H9 (cell line): ENCODE data around the gene DOK6. TPM values are rescaled to one million over a fixed set of nuclear protein-coding genes. Genes with fewer than 3 reads are reported as not detected.

Source experiments
- DNase-seq: peaks from one replicate; pipeline ENCODE4 v3.0.0-alpha.2; 2017
- H2AFZ ChIP-seq: one replicate; pipeline ENCODE4 v1.6.1; 2013; ENCODE audit warnings: mild to moderate bottlenecking, low read length, control low read depth, moderate library complexity
- H2AK5ac ChIP-seq: 2 replicates; pipeline ENCODE4 v1.6.1; 2013; ENCODE audit warnings: low read length, control low read depth, mixed read lengths; ENCODE audit not compliant: insufficient read length
- H2BK120ac ChIP-seq: one replicate; pipeline ENCODE4 v1.6.1; 2013; ENCODE audit warnings: low read depth, mild to moderate bottlenecking, low read length, control low read depth, inconsistent platforms; ENCODE audit not compliant: poor library complexity, severe bottlenecking
- H2BK12ac ChIP-seq: 2 replicates; pipeline ENCODE4 v1.6.1; 2013; ENCODE audit warnings: low read length, control low read depth, mixed read lengths, low read depth; ENCODE audit not compliant: insufficient read length
- H2BK15ac ChIP-seq: 2 replicates; pipeline ENCODE4 v1.6.1; 2013; ENCODE audit warnings: low read depth, low read length, control low read depth
- H2BK20ac ChIP-seq: one replicate; pipeline ENCODE4 v1.6.1; 2013; ENCODE audit warnings: low read depth, mild to moderate bottlenecking, low read length, control low read depth, inconsistent platforms; ENCODE audit not compliant: poor library complexity, severe bottlenecking
- H2BK5ac ChIP-seq: 2 replicates; pipeline ENCODE4 v1.6.1; 2013; ENCODE audit warnings: low read length, control low read depth, mixed read lengths; ENCODE audit not compliant: insufficient read length
- H3K14ac ChIP-seq: 2 replicates; pipeline ENCODE4 v1.6.1; 2013; ENCODE audit warnings: low read length, control low read depth; ENCODE audit not compliant: insufficient read depth
- H3K18ac ChIP-seq: 2 replicates; pipeline ENCODE4 v1.6.1; 2013; ENCODE audit warnings: low read depth, mild to moderate bottlenecking, mixed read lengths, low read length, control low read depth; ENCODE audit not compliant: insufficient read length
- H3K23ac ChIP-seq: 2 replicates; pipeline ENCODE4 v1.6.1; 2013; ENCODE audit warnings: low read length, control low read depth, mixed read lengths, low read depth; ENCODE audit not compliant: insufficient read length
- H3K23me2 ChIP-seq: 2 replicates; pipeline ENCODE4 v1.6.1; 2013; ENCODE audit warnings: low read depth, mild to moderate bottlenecking, mixed read lengths, low read length, control low read depth; ENCODE audit not compliant: insufficient read length, poor library complexity, severe bottlenecking
- H3K27ac ChIP-seq: 2 replicates; pipeline ENCODE4 v1.5.1; 2013; ENCODE audit warnings: low read length, control low read depth, mixed read lengths, low read depth; ENCODE audit not compliant: insufficient read length
- H3K27me3 ChIP-seq: 2 replicates; pipeline ENCODE4 v1.6.1; 2013; ENCODE audit warnings: low read length, control low read depth, inconsistent platforms; ENCODE audit not compliant: insufficient read depth
- H3K4ac ChIP-seq: 2 replicates; pipeline ENCODE4 v1.6.1; 2013; ENCODE audit warnings: low read depth, mild to moderate bottlenecking, control low read depth, inconsistent platforms, low read length, moderate library complexity
- H3K4me1 ChIP-seq: 2 replicates; pipeline ENCODE4 v1.6.1; 2013; ENCODE audit warnings: low read length, control low read depth, inconsistent platforms; ENCODE audit not compliant: insufficient read depth
- H3K4me2 ChIP-seq: 2 replicates; pipeline ENCODE4 v1.6.1; 2013; ENCODE audit warnings: low read length, control low read depth, mixed read lengths; ENCODE audit not compliant: insufficient read length, insufficient read depth
- H3K56ac ChIP-seq: 2 replicates; pipeline ENCODE4 v1.6.1; 2013; ENCODE audit warnings: low read depth, mild to moderate bottlenecking, mixed read lengths, low read length, control low read depth; ENCODE audit not compliant: insufficient read length
- H3K79me1 ChIP-seq: 2 replicates; pipeline ENCODE4 v1.6.1; 2013; ENCODE audit warnings: low read depth, mild to moderate bottlenecking, moderate library complexity, low read length, control low read depth, inconsistent platforms; ENCODE audit not compliant: insufficient read depth, poor library complexity, severe bottlenecking
- H3K79me2 ChIP-seq: 2 replicates; pipeline ENCODE4 v1.6.1; 2013; ENCODE audit warnings: low read length, control low read depth, inconsistent platforms; ENCODE audit not compliant: insufficient read depth
- H3K9ac ChIP-seq: 2 replicates; pipeline ENCODE4 v1.6.1; 2013; ENCODE audit warnings: low read length, control low read depth, mixed read lengths; ENCODE audit not compliant: insufficient read length; ENCODE audit errors: extremely low read depth
- H3K9me3 ChIP-seq: one replicate; pipeline ENCODE4 v1.6.1; 2013; ENCODE audit warnings: low read depth, low read length, inconsistent platforms; ENCODE audit not compliant: control insufficient read depth
- H3T11ph ChIP-seq: one replicate; pipeline ENCODE4 v1.6.1; 2013; ENCODE audit warnings: mild to moderate bottlenecking, low read length, control low read depth, inconsistent platforms
- H4K20me1 ChIP-seq: one replicate; pipeline ENCODE4 v1.6.1; 2013; ENCODE audit not compliant: control insufficient read depth, insufficient read length, insufficient read depth
- H4K5ac ChIP-seq: 2 replicates; pipeline ENCODE4 v1.6.1; 2013; ENCODE audit warnings: low read depth, mild to moderate bottlenecking, mixed read lengths, low read length, control low read depth; ENCODE audit not compliant: insufficient read length
- H4K8ac ChIP-seq: replicated peaks from 2 replicates; pipeline ENCODE4 v1.6.1; 2013; ENCODE audit warnings: low read length, control low read depth, mixed read lengths, low read depth; ENCODE audit not compliant: insufficient read length
- H4K91ac ChIP-seq: 2 replicates; pipeline ENCODE4 v1.6.1; 2013; ENCODE audit warnings: low read depth, mild to moderate bottlenecking, moderate library complexity, mixed read lengths, low read length, control low read depth; ENCODE audit not compliant: insufficient read length
- H3K27ac Mint-ChIP-seq, 3 experiments: 2 replicates in 2 of 3; 3 replicates in 1 of 3; pipeline ENCODE4 v1.8.0; 2020 to 2021; ENCODE audit warnings: mixed read lengths in 3 of 3, mild to moderate bottlenecking in 1 of 3, moderate library complexity in 1 of 3
- H3K27me3 Mint-ChIP-seq: 2 replicates; pipeline ENCODE4 v1.8.0; 2021; ENCODE audit warnings: low read depth, mild to moderate bottlenecking, moderate library complexity, mixed read lengths
- H3K36me3 Mint-ChIP-seq, 3 experiments: 2 replicates in 2 of 3; 3 replicates in 1 of 3; pipeline ENCODE4 v1.8.0; 2020 to 2021; ENCODE audit warnings: low read depth in 3 of 3, mixed read lengths in 3 of 3; ENCODE audit not compliant: insufficient read depth in 1 of 3
- H3K4me1 Mint-ChIP-seq, 2 experiments: 2 replicates each; pipeline ENCODE4 v1.8.0; 2020; ENCODE audit warnings: mixed read lengths in 2 of 2
- H3K4me3 Mint-ChIP-seq, 2 experiments: 2 replicates in 1 of 2; 3 replicates in 1 of 2; pipeline ENCODE4 v1.8.0; 2020 to 2021; ENCODE audit warnings: mild to moderate bottlenecking in 2 of 2, mixed read lengths in 2 of 2, moderate library complexity in 1 of 2
- H3K9me3 Mint-ChIP-seq, 2 experiments: 2 replicates in 1 of 2; 3 replicates in 1 of 2; pipeline ENCODE4 v1.8.0; 2020; ENCODE audit warnings: mild to moderate bottlenecking in 2 of 2, mixed read lengths in 2 of 2, moderate library complexity in 1 of 2
- CTCF ChIP-seq: fragments of 200-600 bp; sonication (generic); conservative IDR thresholded peaks from 3 replicates; pipeline ENCODE4 v1.8.0; 2021; ENCODE audit warnings: antibody characterized with exemption, mild to moderate bottlenecking
- WGBS: extraction: QIAGEN DNeasy Blood & Tissue Kit; methylation state at CpG from one replicate; pipeline ENCODE4 v1.1.7; 2013; ENCODE audit warnings: missing lambda C conversion rate, low lambda C conversion rate, mixed read lengths; ENCODE audit not compliant: insufficient read length; ENCODE audit errors: extremely low coverage; 5-methylcytosine and 5-hydroxymethylcytosine counted together
- total RNA-seq: library from RNA; stranded (reverse); gene quantifications from 2 replicates; pipeline ENCODE4 v1.2.1, GENCODE V29; 2021

The DOK6 gene
- total RNA-seq, 1 experiment from 2014 or later: 0.20 TPM

DNA sequence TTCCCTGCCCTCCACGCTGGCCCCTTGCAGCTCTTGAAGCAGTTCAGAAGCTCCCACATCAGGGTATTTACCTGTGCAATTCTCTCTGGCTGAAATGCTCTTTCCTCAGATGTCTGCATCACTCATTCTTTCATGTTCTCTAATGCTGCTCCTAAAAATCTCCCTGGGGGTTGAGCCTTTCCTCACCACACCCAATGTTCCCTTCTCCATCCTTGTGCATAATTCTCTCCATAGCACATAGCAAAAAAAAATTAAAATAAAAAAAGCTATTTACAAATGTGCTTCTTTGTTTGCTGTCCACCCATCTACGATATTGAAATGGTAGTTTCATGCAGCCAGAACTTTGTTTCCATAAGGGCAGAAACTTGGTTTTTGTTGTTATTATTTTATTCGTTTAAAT, 155.5 kb downstream of the DOK6 start:
- H3K27me3 ChIP-seq: no peaks in the 10 kb centered on the region
- H2BK20ac ChIP-seq: no peak overlapping the region
- WGBS: no CpG with 5 or more reads among the region's 3 CpGs
- no peaks in the 10 kb centered on the region for H3K36me3 Mint-ChIP-seq
- no peak for DNase-seq
- TF ChIP-seq CTCF: no peak
- no peak overlapping the region for H3K4me3 Mint-ChIP-seq
- no peaks in the 10 kb centered on the region for H3K4me1 ChIP-seq
- peaks cover 0 to 2% of the 10 kb centered on the region in 2 experiments; a peak in 1 of 5 replicates for H3K9me3 Mint-ChIP-seq
- H2BK5ac ChIP-seq: no peak overlapping the region
- no peak overlapping the region for H3K14ac ChIP-seq
- no peak overlapping the region for H3K4ac ChIP-seq
- peaks cover 6 to 7% of the 10 kb centered on the region in 2 experiments for H3K4me1 Mint-ChIP-seq
- H3K79me2 ChIP-seq: no peaks in the 10 kb centered on the region
- H2BK12ac ChIP-seq: no peak overlapping the region
- no peak overlapping the region for H3K56ac ChIP-seq
- no peaks in the 10 kb centered on the region for H3K9me3 ChIP-seq
- no peak overlapping the region for H3K9ac ChIP-seq
- no peak overlapping the region for H3T11ph ChIP-seq
- no peak overlapping the region for H4K8ac ChIP-seq
- no peak overlapping the region for H2AK5ac ChIP-seq
- no peak overlapping the region for H2BK15ac ChIP-seq
- no peak overlapping the region for H4K5ac ChIP-seq
- H2AFZ ChIP-seq: no peak overlapping the region
- H3K18ac ChIP-seq: no peak overlapping the region
- H3K23ac ChIP-seq: no peak overlapping the region
- H3K4me2 ChIP-seq: no peak overlapping the region
- no peaks in the 10 kb centered on the region for H3K23me2 ChIP-seq
- H4K91ac ChIP-seq: no peak overlapping the region
- H3K27ac Mint-ChIP-seq: peak overlapping the region in 1 of 3 experiments; percentile 17; a peak in 1 of 7 replicates
- no peak overlapping the region for H2BK120ac ChIP-seq
- no peaks in the 10 kb centered on the region for H3K79me1 ChIP-seq
- no peak overlapping the region for H3K27ac ChIP-seq
- no peaks in the 10 kb centered on the region for H3K27me3 Mint-ChIP-seq
- H4K20me1 ChIP-seq: no peaks in the 10 kb centered on the region
